ENCODE data around the gene ZNF334. TPM values are rescaled to one million over a fixed set of nuclear protein-coding genes. Genes with fewer than 3 reads are reported as not detected.
A peak's percentile ranks its signal among the peaks of the same experiment; 100 is the strongest.

ZNF334 gene
- polyA plus RNA-seq, 2 of the 4 experiments (the other 2 are of a cell fraction): not detected

- DNase-seq (ENCODE audit: low read depth in 1 of 2, low spot score in 1 of 2) (no peak), ATAC-seq (no peak), FAIRE-seq (no peak)
- CTCF ChIA-PET: interaction anchor here (0.9 to 5.0 kb wide), 2 partner anchors 15 to 133 kb away, joined by 3 to 21 read pairs; no protein-coding TSS in a partner anchor
- H3K9me3 ChIP-seq: no peaks in the 10 kb centered on the region
- no peak overlapping the region for H3K4me2 ChIP-seq
- no peak for TF ChIP-seq CHD2 (IDR thresholded peaks at IDR 0.05; ENCODE audit: low read length, partially characterized antibody)
- TF ChIP-seq PBX3 (IDR thresholded peaks at IDR 0.05): no peak
- TF ChIP-seq HOXA7 (CRISPR knock-in tag; IDR thresholded peaks at IDR 0.05): no peak
- no peak for TF ChIP-seq EHF (CRISPR knock-in tag; IDR thresholded peaks at IDR 0.05)
- TF ChIP-seq NPAS2 (CRISPR knock-in tag; IDR thresholded peaks at IDR 0.05; ENCODE audit: borderline replicate concordance): no peak
- TF ChIP-seq, protein P1, sequence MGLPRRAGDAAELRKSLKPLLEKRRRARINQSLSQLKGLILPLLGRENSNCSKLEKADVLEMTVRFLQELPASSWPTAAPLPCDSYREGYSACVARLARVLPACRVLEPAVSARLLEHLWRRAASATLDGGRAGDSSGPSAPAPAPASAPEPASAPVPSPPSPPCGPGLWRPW (IDR thresholded peaks at IDR 0.05): no peak
- TF ChIP-seq RFX5 (IDR thresholded peaks at IDR 0.05): no peak
- TF ChIP-seq ESRRA (IDR thresholded peaks at IDR 0.05; ENCODE audit: borderline replicate concordance, low read length): no peak
- no peak for TF ChIP-seq FOSL2 (IDR thresholded peaks at IDR 0.05)
- TF ChIP-seq FOSL2 (CRISPR knock-in tag; IDR thresholded peaks at IDR 0.05): no peak
- TF ChIP-seq MYC (IDR thresholded peaks at IDR 0.05; ENCODE audit: borderline replicate concordance, low read length): no peak
- TF ChIP-seq SMC3 (IDR thresholded peaks at IDR 0.05): no peak
- TF ChIP-seq, protein P2, sequence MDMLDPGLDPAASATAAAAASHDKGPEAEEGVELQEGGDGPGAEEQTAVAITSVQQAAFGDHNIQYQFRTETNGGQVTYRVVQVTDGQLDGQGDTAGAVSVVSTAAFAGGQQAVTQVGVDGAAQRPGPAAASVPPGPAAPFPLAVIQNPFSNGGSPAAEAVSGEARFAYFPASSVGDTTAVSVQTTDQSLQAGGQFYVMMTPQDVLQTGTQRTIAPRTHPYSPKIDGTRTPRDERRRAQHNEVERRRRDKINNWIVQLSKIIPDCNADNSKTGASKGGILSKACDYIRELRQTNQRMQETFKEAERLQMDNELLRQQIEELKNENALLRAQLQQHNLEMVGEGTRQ (IDR thresholded peaks at IDR 0.05): no peak
- TF ChIP-seq ZNF302 (CRISPR knock-in tag; IDR thresholded peaks at IDR 0.05): no peak
- TF ChIP-seq CBX8 (IDR thresholded peaks at IDR 0.05): no peak
- no peak for TF ChIP-seq EP300 (IDR thresholded peaks at IDR 0.05)
- TF ChIP-seq RAD21 (conservative IDR thresholded peaks at IDR 0.05 in 1 of 2, IDR thresholded peaks at IDR 0.05 in 1 of 2): no peak
- POLR2A ChIA-PET: no interaction called here
- no peak overlapping the region for H3K27ac ChIP-seq
- WGBS (ENCODE audit: missing lambda C conversion rate): 7% methylated on average over 6 of the region's 6 CpGs
- H3K4me3 ChIP-seq: no peak overlapping the region
- H3K4me1 ChIP-seq: no peaks in the 10 kb centered on the region
Measured at GRCh38 chr20:46546936-46547335, 33.6 kb upstream of the ZNF334 start.

DNA sequence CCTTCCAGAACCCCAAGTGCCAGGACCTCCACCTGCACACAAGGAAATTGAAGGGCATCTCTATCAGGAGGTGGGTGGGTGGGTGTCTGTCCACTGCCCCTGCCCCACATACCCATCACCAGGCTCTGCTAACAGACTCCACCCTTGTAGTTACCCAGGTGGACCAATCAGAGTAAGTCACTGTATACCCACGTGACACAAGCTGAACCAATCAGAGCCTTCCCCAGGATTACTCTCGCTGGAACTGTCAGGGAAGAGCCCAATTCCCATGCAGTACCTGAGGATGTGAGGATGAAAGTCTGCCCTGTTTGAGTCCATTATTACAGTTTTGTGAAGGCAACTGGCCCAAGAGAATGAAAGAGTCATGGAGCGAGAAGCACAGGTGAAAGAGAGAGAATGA is 32.9 kb upstream of the ZNF334 start:
- H3K27ac ChIP-seq: no peak overlapping the region
- ChIA-PET CTCF (interaction anchor here (5.0 kb wide), 1 partner anchor 16 kb away, joined by 21 read pairs; no protein-coding TSS in a partner anchor), POLR2A (no interaction called here)
- DNase-seq (ENCODE audit: low read depth in 1 of 2, low spot score in 1 of 2) (no peak), FAIRE-seq (no peak), ATAC-seq (no peak)
- 10% methylated on average over 3 of the region's 3 CpGs for WGBS (ENCODE audit: missing lambda C conversion rate)
- H3K9me3 ChIP-seq: no peaks in the 10 kb centered on the region
- TF ChIP-seq, protein P2 (IDR thresholded peaks at IDR 0.05): peak; percentile 44
- TF ChIP-seq ATOH8 (CRISPR knock-in tag; IDR thresholded peaks at IDR 0.05; ENCODE audit: low read depth): no peak
- no peak overlapping the region for H3K4me2 ChIP-seq
- H3K4me3 ChIP-seq: no peak overlapping the region
- no peaks in the 10 kb centered on the region for H3K4me1 ChIP-seq

GRCh38 chr20:46545827-46546138 is 32.4 kb upstream of the ZNF334 start:
- no peaks in the 10 kb centered on the region for H3K9me3 ChIP-seq
- H3K4me3 ChIP-seq: no peak overlapping the region
- no peak overlapping the region for H3K4me2 ChIP-seq
- ChIA-PET CTCF (interaction anchor here (5.0 kb wide), 1 partner anchor 16 kb away, joined by 21 read pairs; no protein-coding TSS in a partner anchor), POLR2A (no interaction called here)
- no peaks in the 10 kb centered on the region for H3K4me1 ChIP-seq
- FAIRE-seq: no peak
- no peak for DNase-seq (ENCODE audit: low read depth in 1 of 2, low spot score in 1 of 2)
- TF ChIP-seq NR3C1 (IDR thresholded peaks at IDR 0.05) (no peak), HOXB5 (CRISPR knock-in tag; IDR thresholded peaks at IDR 0.05) (no peak), JUNB (IDR thresholded peaks at IDR 0.05) (no peak), FOSL2 (IDR thresholded peaks at IDR 0.05) (no peak), FOSL2 (CRISPR knock-in tag; IDR thresholded peaks at IDR 0.05) (no peak), RNF2 (IDR thresholded peaks at IDR 0.05; ENCODE audit: borderline replicate concordance, low read depth) (no peak), BHLHE40 (IDR thresholded peaks at IDR 0.05; ENCODE audit: low read depth, low read length) (no peak), RARB (CRISPR knock-in tag; IDR thresholded peaks at IDR 0.05) (no peak)
- no peak overlapping the region for H3K27ac ChIP-seq
- WGBS (ENCODE audit: missing lambda C conversion rate): 18% methylated on average over 2 of the region's 9 CpGs
- ATAC-seq: no peak
